Natural killer cell treated with Interleukin-12 subunit alpha and Interleukin-12 subunit beta and Interleukin-15 and Interleukin-18, amount 100 ng/mL, for 72 hours (primary cell): Measurements from ENCODE around the gene SKIC2. TPM values are rescaled to one million over a fixed set of nuclear protein-coding genes. Genes with fewer than 3 reads are reported as not detected.

Source experiments
- ATAC-seq, 2 donors: fragments of 150-1000 bp; cut with Tn5 transposase in 1 of 2; sonication (Bioruptor Pico), chemical (Tn5 transposase) in 1 of 2; 2 replicates each; pipeline ENCODE4 v1.10.0; 2021
- DNase-seq: peaks from one replicate; pipeline ENCODE4 v3.0.0; 2022; ENCODE audit warnings: low spot score
- H3K27ac Mint-ChIP-seq, 2 donors: 1 replicate in 1 of 2; 2 replicates in 1 of 2; pipeline ENCODE4 v1.8.0; 2022; ENCODE audit warnings: mixed read lengths in 2 of 2, mild to moderate bottlenecking in 1 of 2, moderate library complexity in 1 of 2
- H3K27me3 Mint-ChIP-seq, 2 donors: 1 replicate in 1 of 2; 2 replicates in 1 of 2; pipeline ENCODE4 v1.8.0; 2022; ENCODE audit warnings: mixed read lengths in 2 of 2
- H3K36me3 Mint-ChIP-seq: one replicate; pipeline ENCODE4 v1.8.0; 2022; ENCODE audit warnings: mixed read lengths
- H3K4me1 Mint-ChIP-seq, 2 donors: 1 replicate in 1 of 2; 2 replicates in 1 of 2; pipeline ENCODE4 v1.8.0; 2022; ENCODE audit warnings: low read depth in 2 of 2, mixed read lengths in 2 of 2, mild to moderate bottlenecking in 1 of 2
- H3K4me3 Mint-ChIP-seq: one replicate; pipeline ENCODE4 v1.8.0; 2022; ENCODE audit warnings: mixed read lengths
- H3K9me3 Mint-ChIP-seq: 2 replicates; pipeline ENCODE4 v1.8.0; 2022; ENCODE audit warnings: mixed read lengths
- total RNA-seq, 2 donors: library from RNA; stranded (reverse); gene quantifications; one replicate each; pipeline ENCODE4 v1.2.3, GENCODE V29; 2022

Gene SKIC2
- total RNA-seq, 2 donors from 2014 or later: 103 to 164 TPM

- no peak overlapping the region for H3K4me3 Mint-ChIP-seq
- H3K36me3 Mint-ChIP-seq: peaks cover 10% of the 10 kb centered on the region
- no peaks in the 10 kb centered on the region for H3K9me3 Mint-ChIP-seq
- H3K27me3 Mint-ChIP-seq: peaks cover 8 to 12% of the 10 kb centered on the region in 2 donors
- no peak for ATAC-seq
- DNase-seq: no peak
- no peak overlapping the region for H3K27ac Mint-ChIP-seq
- H3K4me1 Mint-ChIP-seq: peaks cover 5 to 8% of the 10 kb centered on the region in 2 donors
These were observed 10.1 kb upstream of the SKIC2 start for GRCh38 chr6:31948753-31949413.

GRCh38 chr6:31949926-31950548, 8.9 kb upstream of the SKIC2 start:
- no peak overlapping the region for H3K27ac Mint-ChIP-seq
- ATAC-seq (no peak), DNase-seq (no peak)
- peaks cover 5 to 11% of the 10 kb centered on the region in 2 donors for H3K4me1 Mint-ChIP-seq
- H3K27me3 Mint-ChIP-seq: peaks cover 8 to 10% of the 10 kb centered on the region in 2 donors
- no peak overlapping the region for H3K4me3 Mint-ChIP-seq
- H3K9me3 Mint-ChIP-seq: no peaks in the 10 kb centered on the region
- H3K36me3 Mint-ChIP-seq: peaks cover 19% of the 10 kb centered on the region

- no peak overlapping the region for H3K27ac Mint-ChIP-seq
- H3K4me1 Mint-ChIP-seq: peaks cover 3 to 10% of the 10 kb centered on the region in 2 donors
- DNase-seq: no peak
- H3K27me3 Mint-ChIP-seq: peaks cover 0 to 3% of the 10 kb centered on the region in 2 donors
- peaks cover 19% of the 10 kb centered on the region for H3K36me3 Mint-ChIP-seq
- no peaks in the 10 kb centered on the region for H3K9me3 Mint-ChIP-seq
- H3K4me3 Mint-ChIP-seq: no peak overlapping the region
- ATAC-seq: peak in 1 of 2 donors; percentile 67
These were observed 6.7 kb upstream of the SKIC2 start for GRCh38 chr6:31952140-31952805.

- Mint-ChIP-seq H3K27me3 (no peaks in the 10 kb centered on the region), H3K27ac (peak overlapping the region; percentile 1 to 10), H3K36me3 (peaks cover 19% of the 10 kb centered on the region), H3K4me3 (no peak overlapping the region), H3K9me3 (no peaks in the 10 kb centered on the region), H3K4me1 (peaks cover 9 to 15% of the 10 kb centered on the region in 2 donors)
- ATAC-seq (no peak), DNase-seq (no peak)
These were observed 6.1 kb upstream of the SKIC2 start for GRCh38 chr6:31952890-31953289.

DNA sequence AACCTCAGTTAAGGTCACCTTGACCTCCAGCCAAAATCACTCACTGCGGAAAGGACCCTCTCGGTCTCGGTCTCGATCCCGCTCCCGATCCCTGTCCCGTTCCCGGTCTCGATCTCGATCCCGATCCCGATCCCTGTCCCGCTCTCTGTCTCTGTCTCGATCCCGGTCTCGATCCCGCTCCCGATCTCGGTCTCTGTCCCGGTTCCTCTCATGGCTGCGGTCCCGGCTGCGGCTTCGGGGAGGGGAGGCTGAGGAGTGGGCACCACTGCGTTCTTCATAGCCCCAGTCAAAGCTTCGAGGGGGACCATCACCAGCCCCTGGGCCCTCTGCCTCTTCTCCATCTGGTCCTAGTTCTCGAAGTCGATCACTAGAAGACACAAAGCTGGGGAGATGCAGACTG, 4.5 kb upstream of the SKIC2 start:
- no peaks in the 10 kb centered on the region for H3K9me3 Mint-ChIP-seq
- H3K27ac Mint-ChIP-seq: peak overlapping the region in 1 of 2 donors; percentile 31
- peaks cover 20 to 22% of the 10 kb centered on the region in 2 donors for H3K4me1 Mint-ChIP-seq
- no peak overlapping the region for H3K4me3 Mint-ChIP-seq
- peaks cover 19% of the 10 kb centered on the region for H3K36me3 Mint-ChIP-seq
- no peak for ATAC-seq
- H3K27me3 Mint-ChIP-seq: no peaks in the 10 kb centered on the region
- no peak for DNase-seq

DNA sequence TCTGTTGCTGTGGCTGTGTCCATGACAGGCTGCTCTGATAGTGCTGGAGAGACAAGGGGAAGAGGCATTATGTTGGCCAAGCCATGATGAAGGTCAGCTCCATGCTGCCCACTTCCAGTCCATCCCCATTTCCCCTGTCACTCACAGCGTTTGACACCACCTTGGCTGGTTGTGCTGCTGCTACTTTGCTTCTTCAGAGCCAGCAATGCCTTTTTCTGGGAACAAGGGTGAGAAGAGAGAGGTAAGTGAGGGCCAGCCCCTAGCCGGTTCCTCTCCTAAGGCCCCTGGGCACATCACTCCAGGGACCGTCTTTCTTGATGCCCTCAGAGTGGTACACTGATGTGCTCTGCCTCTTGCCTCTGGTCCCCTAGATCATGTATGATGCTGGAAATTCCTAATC, 2.2 kb upstream of the SKIC2 start:
- peak overlapping the region; percentile 100 for H3K4me3 Mint-ChIP-seq
- no peak for ATAC-seq
- H3K4me1 Mint-ChIP-seq: peaks cover 39 to 40% of the 10 kb centered on the region in 2 donors
- H3K27ac Mint-ChIP-seq: peak overlapping the region; percentile 91 to 93
- no peaks in the 10 kb centered on the region for H3K9me3 Mint-ChIP-seq
- DNase-seq: no peak
- no peaks in the 10 kb centered on the region for H3K27me3 Mint-ChIP-seq
- H3K36me3 Mint-ChIP-seq: peaks cover 22% of the 10 kb centered on the region

DNA sequence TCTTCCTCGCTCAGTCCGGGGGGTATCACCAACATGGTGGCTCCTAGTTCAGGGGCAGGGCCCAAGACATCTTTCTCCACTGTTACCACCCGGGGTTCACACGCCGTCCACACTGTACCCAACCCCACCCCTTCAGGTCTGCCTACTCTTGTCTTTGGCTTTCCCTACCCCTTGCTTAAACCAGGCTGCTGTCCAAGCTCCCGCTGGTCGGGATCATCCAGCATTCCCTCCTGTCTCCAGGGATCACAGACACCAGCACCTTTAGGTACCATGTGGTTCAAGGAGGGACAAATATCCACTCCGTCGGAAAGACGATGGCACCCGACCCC, 599 bp upstream of the SKIC2 start:
- peak overlapping the region; percentile 100 for H3K4me3 Mint-ChIP-seq
- H3K27ac Mint-ChIP-seq: peak overlapping the region; percentile 91 to 93
- peaks cover 45 to 49% of the 10 kb centered on the region in 2 donors for H3K4me1 Mint-ChIP-seq
- no peaks in the 10 kb centered on the region for H3K27me3 Mint-ChIP-seq
- DNase-seq (no peak), ATAC-seq (no peak)
- peaks cover 20% of the 10 kb centered on the region for H3K36me3 Mint-ChIP-seq
- no peaks in the 10 kb centered on the region for H3K9me3 Mint-ChIP-seq

GRCh38 chr6:31961616-31962015, 2.6 kb downstream of the SKIC2 start:
- peak overlapping the region in 1 of 2 donors; percentile 36 for H3K27ac Mint-ChIP-seq
- H3K4me3 Mint-ChIP-seq: peak overlapping the region; percentile 6
- ATAC-seq: no peak
- DNase-seq: no peak
- H3K9me3 Mint-ChIP-seq: no peaks in the 10 kb centered on the region
- H3K27me3 Mint-ChIP-seq: no peaks in the 10 kb centered on the region
- peaks cover 14% of the 10 kb centered on the region for H3K36me3 Mint-ChIP-seq
- H3K4me1 Mint-ChIP-seq: peaks cover 45 to 46% of the 10 kb centered on the region in 2 donors

- ATAC-seq: no peak
- H3K27ac Mint-ChIP-seq: peak overlapping the region in 1 of 2 donors; percentile 10
- peaks cover 28 to 43% of the 10 kb centered on the region in 2 donors for H3K4me1 Mint-ChIP-seq
- H3K9me3 Mint-ChIP-seq: no peaks in the 10 kb centered on the region
- no peak for DNase-seq
- H3K36me3 Mint-ChIP-seq: peaks cover 14% of the 10 kb centered on the region
- H3K27me3 Mint-ChIP-seq: no peaks in the 10 kb centered on the region
- no peak overlapping the region for H3K4me3 Mint-ChIP-seq
These were observed 4.9 kb downstream of the SKIC2 start for GRCh38 chr6:31963921-31964320.

DNA sequence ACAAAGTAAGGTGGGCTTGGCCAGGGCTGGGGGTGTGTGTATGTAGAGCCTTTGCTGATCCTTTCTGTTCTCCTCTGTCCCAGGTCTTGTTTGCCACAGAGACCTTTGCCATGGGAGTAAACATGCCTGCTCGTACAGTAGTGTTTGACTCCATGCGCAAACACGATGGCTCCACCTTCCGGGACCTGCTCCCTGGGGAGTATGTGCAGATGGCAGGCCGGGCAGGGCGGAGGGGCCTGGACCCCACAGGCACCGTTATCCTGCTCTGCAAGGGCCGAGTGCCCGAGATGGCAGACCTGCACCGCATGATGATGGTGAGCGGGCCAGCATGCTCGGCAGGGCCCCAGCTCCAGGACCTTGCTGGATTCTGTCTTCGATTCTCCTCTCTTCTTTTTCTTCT, 6.7 kb downstream of the SKIC2 start:
- Mint-ChIP-seq H3K4me3 (no peak overlapping the region), H3K27me3 (no peaks in the 10 kb centered on the region), H3K36me3 (peaks cover 14% of the 10 kb centered on the region), H3K4me1 (peaks cover 19 to 38% of the 10 kb centered on the region in 2 donors), H3K27ac (no peak overlapping the region), H3K9me3 (no peaks in the 10 kb centered on the region)
- DNase-seq: no peak
- ATAC-seq: no peak

DNA sequence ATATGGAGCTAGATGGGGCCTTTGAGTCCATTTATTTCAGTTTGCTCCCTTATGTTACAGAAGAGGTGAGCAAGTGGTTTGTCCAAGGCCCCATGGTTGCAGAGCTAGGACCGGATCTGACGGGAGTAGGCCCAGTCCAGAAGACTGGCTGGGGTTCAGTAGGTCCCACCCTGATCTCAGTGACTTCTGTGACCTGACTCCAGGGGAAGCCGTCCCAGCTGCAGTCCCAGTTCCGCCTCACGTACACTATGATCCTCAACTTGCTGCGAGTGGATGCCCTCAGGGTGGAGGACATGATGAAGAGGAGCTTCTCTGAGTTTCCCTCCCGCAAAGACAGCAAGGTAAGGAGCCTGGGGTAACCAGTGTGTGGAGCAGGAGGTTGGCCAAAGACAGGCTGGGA, 7.5 kb downstream of the SKIC2 start:
- Mint-ChIP-seq H3K4me3 (no peak overlapping the region), H3K27me3 (no peaks in the 10 kb centered on the region), H3K27ac (peak overlapping the region in 1 of 2 donors; percentile 71), H3K4me1 (peaks cover 15 to 31% of the 10 kb centered on the region in 2 donors), H3K36me3 (peaks cover 13% of the 10 kb centered on the region), H3K9me3 (no peaks in the 10 kb centered on the region)
- no peak for DNase-seq
- no peak for ATAC-seq

DNA sequence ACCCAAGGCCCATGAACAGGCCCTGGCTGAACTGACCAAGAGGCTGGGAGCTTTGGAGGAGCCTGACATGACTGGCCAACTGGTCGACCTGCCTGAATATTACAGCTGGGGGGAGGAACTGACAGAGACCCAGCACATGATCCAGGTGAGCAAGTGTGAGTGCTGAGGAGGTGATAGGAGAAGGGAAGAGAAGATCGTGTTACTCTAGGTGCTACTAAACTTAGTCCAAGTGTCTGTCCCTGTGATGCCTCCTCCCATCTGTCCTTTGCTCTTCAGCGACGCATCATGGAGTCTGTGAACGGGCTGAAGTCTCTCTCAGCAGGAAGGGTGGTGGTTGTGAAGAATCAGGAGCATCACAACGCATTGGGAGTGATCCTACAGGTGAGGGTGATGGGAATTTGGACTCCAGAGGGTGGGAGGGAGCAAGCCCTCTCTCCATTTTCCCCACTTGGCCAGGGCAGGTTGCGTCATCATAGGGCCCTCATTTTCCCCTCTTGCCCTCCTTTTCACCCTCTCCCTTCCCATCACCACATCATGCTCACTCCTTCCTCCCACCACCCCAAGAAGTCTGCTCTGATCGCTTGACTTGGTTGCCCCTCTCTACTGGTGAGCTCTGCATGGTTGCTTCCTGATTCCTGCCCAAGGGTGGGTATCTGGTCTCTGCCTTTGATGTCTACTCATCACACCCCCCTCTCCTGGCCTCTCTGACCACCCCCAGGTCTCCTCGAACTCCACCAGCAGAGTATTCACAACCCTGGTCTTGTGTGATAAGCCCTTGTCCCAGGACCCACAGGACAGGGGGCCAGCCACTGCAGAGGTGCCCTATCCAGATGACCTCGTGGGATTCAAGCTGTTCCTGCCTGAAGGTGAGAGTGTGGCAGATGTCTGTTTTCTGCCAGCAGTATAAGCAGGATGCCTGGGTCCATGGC, 8.3 kb downstream of the SKIC2 start:
- H3K27me3 Mint-ChIP-seq: no peaks in the 10 kb centered on the region
- H3K4me3 Mint-ChIP-seq: no peak overlapping the region
- H3K36me3 Mint-ChIP-seq: peaks cover 8% of the 10 kb centered on the region
- DNase-seq (no peak), ATAC-seq (no peak)
- H3K9me3 Mint-ChIP-seq: no peaks in the 10 kb centered on the region
- H3K4me1 Mint-ChIP-seq: peaks cover 9 to 27% of the 10 kb centered on the region in 2 donors
- H3K27ac Mint-ChIP-seq: peak overlapping the region in 1 of 2 donors; percentile 71

GRCh38 chr6:31967926-31968320, 8.9 kb downstream of the SKIC2 start:
- no peak for DNase-seq
- Mint-ChIP-seq H3K27ac (peak overlapping the region in 1 of 2 donors; percentile 71), H3K4me1 (peaks cover 14 to 28% of the 10 kb centered on the region in 2 donors), H3K27me3 (no peaks in the 10 kb centered on the region), H3K9me3 (no peaks in the 10 kb centered on the region), H3K4me3 (no peak overlapping the region), H3K36me3 (peaks cover 8% of the 10 kb centered on the region)
- no peak for ATAC-seq
